Measurements from ENCODE around the gene NTMT2. TPM values are rescaled to one million over a fixed set of nuclear protein-coding genes. Genes with fewer than 3 reads are reported as not detected.

Gene NTMT2
- total RNA-seq, 2 donors from 2014 or later: 1.2 TPM; not detected in 1

- H3K36me3 Mint-ChIP-seq (ENCODE audit: low read depth): no peaks in the 10 kb centered on the region
- no peak overlapping the region for H3K4me3 Mint-ChIP-seq
- Histone ChIP-seq H3K27me3 (ENCODE audit: control insufficient read depth, insufficient read depth, low read length, poor library complexity, severe bottlenecking) (no peaks in the 10 kb centered on the region), H3K9me3 (ENCODE audit: control insufficient read depth, low read length) (no peaks in the 10 kb centered on the region), H3K9ac (ENCODE audit: extremely low read depth, low read length, poor library complexity, severe bottlenecking) (no peak overlapping the region), H3K36me3 (ENCODE audit: control insufficient read depth, insufficient read depth, low read length) (no peaks in the 10 kb centered on the region), H3K4me3 (ENCODE audit: low read length) (no peak overlapping the region), H3K27ac (ENCODE audit: low read depth, low read length) (no peak overlapping the region), H3K4me1 (ENCODE audit: control insufficient read depth, insufficient read depth, low read length) (peaks cover 3% of the 10 kb centered on the region)
- WGBS, 2 experiments (ENCODE audit: insufficient coverage in 1 of 2, insufficient read length in 1 of 2): 88 to 89% methylated on average over 5 to 6 of the region's 6 CpGs
- TF ChIP-seq CTCF (conservative IDR thresholded peaks at IDR 0.05): no peak
- no peak for DNase-seq
- H3K9me3 Mint-ChIP-seq: no peaks in the 10 kb centered on the region
- no peak overlapping the region for H3K27ac Mint-ChIP-seq
- no peaks in the 10 kb centered on the region for H3K27me3 Mint-ChIP-seq (ENCODE audit: insufficient read depth)
- peaks cover 3% of the 10 kb centered on the region for H3K4me1 Mint-ChIP-seq
Observed at GRCh38 chr1:170131450-170131849, 14.3 kb upstream of the NTMT2 start.

- Histone ChIP-seq H3K4me1 (ENCODE audit: control insufficient read depth, insufficient read depth, low read length) (peaks cover under 1% of the 10 kb centered on the region), H3K4me3 (ENCODE audit: low read length) (no peak overlapping the region), H3K36me3 (ENCODE audit: control insufficient read depth, insufficient read depth, low read length) (no peaks in the 10 kb centered on the region), H3K27ac (ENCODE audit: low read depth, low read length) (no peak overlapping the region), H3K27me3 (ENCODE audit: control insufficient read depth, insufficient read depth, low read length, poor library complexity, severe bottlenecking) (no peaks in the 10 kb centered on the region), H3K9me3 (ENCODE audit: control insufficient read depth, low read length) (no peaks in the 10 kb centered on the region), H3K9ac (ENCODE audit: extremely low read depth, low read length, poor library complexity, severe bottlenecking) (no peak overlapping the region)
- H3K27ac Mint-ChIP-seq: no peak overlapping the region
- H3K9me3 Mint-ChIP-seq: no peaks in the 10 kb centered on the region
- H3K4me3 Mint-ChIP-seq: no peak overlapping the region
- TF ChIP-seq CTCF (conservative IDR thresholded peaks at IDR 0.05): no peak
- DNase-seq: no peak
- H3K4me1 Mint-ChIP-seq: peaks cover 2% of the 10 kb centered on the region
- H3K36me3 Mint-ChIP-seq (ENCODE audit: low read depth): no peaks in the 10 kb centered on the region
- no peaks in the 10 kb centered on the region for H3K27me3 Mint-ChIP-seq (ENCODE audit: insufficient read depth)
- WGBS, 2 experiments (ENCODE audit: insufficient coverage in 1 of 2, insufficient read length in 1 of 2): 85% methylated on average over 1 of the region's 1 CpG; no CpG with 5 or more reads in 1 of the 2 experiments
Observed at GRCh38 chr1:170131984-170132383, 13.8 kb upstream of the NTMT2 start.

- Mint-ChIP-seq H3K4me3 (no peak overlapping the region), H3K9me3 (no peaks in the 10 kb centered on the region), H3K27me3 (ENCODE audit: insufficient read depth) (no peaks in the 10 kb centered on the region), H3K27ac (no peak overlapping the region), H3K4me1 (no peaks in the 10 kb centered on the region), H3K36me3 (ENCODE audit: low read depth) (no peaks in the 10 kb centered on the region)
- DNase-seq: no peak
- Histone ChIP-seq H3K27ac (ENCODE audit: low read depth, low read length) (no peak overlapping the region), H3K9ac (ENCODE audit: extremely low read depth, low read length, poor library complexity, severe bottlenecking) (no peak overlapping the region), H3K27me3 (ENCODE audit: control insufficient read depth, insufficient read depth, low read length, poor library complexity, severe bottlenecking) (no peaks in the 10 kb centered on the region), H3K9me3 (ENCODE audit: control insufficient read depth, low read length) (no peaks in the 10 kb centered on the region), H3K4me3 (ENCODE audit: low read length) (no peak overlapping the region), H3K36me3 (ENCODE audit: control insufficient read depth, insufficient read depth, low read length) (no peaks in the 10 kb centered on the region), H3K4me1 (ENCODE audit: control insufficient read depth, insufficient read depth, low read length) (no peaks in the 10 kb centered on the region)
- WGBS, 2 experiments (ENCODE audit: insufficient coverage in 1 of 2, insufficient read length in 1 of 2): 92 to 100% methylated on average over 1 to 2 of the region's 2 CpGs
- TF ChIP-seq CTCF (conservative IDR thresholded peaks at IDR 0.05): no peak
Observed at GRCh38 chr1:170133766-170134495, 11.8 kb upstream of the NTMT2 start.
